HCT116 (cell line): ENCODE measurements around the gene DEFB116. TPM values are rescaled to one million over a fixed set of nuclear protein-coding genes. Genes with fewer than 3 reads are reported as not detected.

Experiments used
- ATAC-seq: fragments of 200-7000 bp; cut with Tn5 transposase; 2 replicates; pipeline ENCODE4 v1.9.1; 2020; ENCODE audit warnings: mild to moderate bottlenecking, moderate library complexity
- BruUV-seq: library from RNA; stranded (reverse); fragments of 400-500 nt; replicated peaks from 2 replicates; lab custom pipeline; 2021; lab: Mats Ljungman, UMichigan
- CTCF ChIA-PET: fragments of 300-600 bp; sonication (Branson Sonifier 250); formaldehyde crosslinking; loops from one replicate; lab custom pipeline; 2021; ENCODE audit warnings: antibody characterized with exemption; lab: Charles Lee
- POLR2A ChIA-PET: fragments of 300-600, 350-600 bp; sonication (Branson Sonifier 250); formaldehyde crosslinking; loops from one replicate; lab custom pipeline; 2021; ENCODE audit warnings: antibody characterized with exemption; lab: Charles Lee
- RAD21 ChIA-PET, 2 experiments: fragments of 300-600 bp; sonication (Branson Sonifier 250); formaldehyde crosslinking; loops; one replicate each; lab custom pipeline; 2023; ENCODE audit warnings: low total read pairs in 2 of 2; ENCODE audit not compliant: uncharacterized antibody in 2 of 2, unreplicated experiment in 2 of 2, low non-redundant PET in 1 of 2; lab: Charles Lee
- DNase-seq: peaks from one replicate; pipeline ENCODE4 v3.0.0-alpha.2; 2010; ENCODE audit warnings: low read depth, low spot score
- H2AFZ ChIP-seq: fragments of 200-600 bp; shearing (Covaris generic), sonication (generic); 2 replicates; pipeline ENCODE4 v1.6.1; 2017; ENCODE audit warnings: low read depth, mixed run types, mixed read lengths, antibody characterized with exemption, low read length; ENCODE audit not compliant: poor library complexity, severe bottlenecking
- H3K27ac ChIP-seq: 2 replicates; pipeline ENCODE4 v1.5.1; 2012; ENCODE audit warnings: low read depth, low read length
- H3K27me3 ChIP-seq: fragments of 200-600 bp; sonication (generic); 2 replicates; pipeline ENCODE4 v1.6.1; 2016; ENCODE audit warnings: mixed run types, low read length, mixed read lengths; ENCODE audit not compliant: insufficient read depth
- H3K36me3 ChIP-seq, 2 experiments: fragments of 200-500 bp in 1 of 2; fragments of 200-600 bp in 1 of 2; sonication (Bioruptor generic) in 1 of 2; sonication (generic) in 1 of 2; 2 replicates each; pipeline versions ENCODE4 v1.5.1 to v1.6.1; 2014 to 2016; ENCODE audit warnings: low read length in 2 of 2, inconsistent platforms in 1 of 2, mixed read lengths in 1 of 2, mixed run types in 1 of 2; ENCODE audit not compliant: insufficient read depth in 2 of 2, control insufficient read depth in 1 of 2
- H3K4me1 ChIP-seq, 2 experiments: fragments of 200-600 bp in 1 of 2; sonication (generic) in 1 of 2; 2 replicates each; pipeline versions ENCODE4 v1.5.1 to v1.6.1; 2012 to 2017; ENCODE audit warnings: low read length in 2 of 2, inconsistent platforms in 1 of 2, mild to moderate bottlenecking in 1 of 2, mixed read lengths in 1 of 2, mixed run types in 1 of 2, moderate library complexity in 1 of 2; ENCODE audit not compliant: insufficient read depth in 2 of 2, control insufficient read depth in 1 of 2
- H3K4me2 ChIP-seq: fragments of 200-600 bp; sonication (generic); 2 replicates; pipeline ENCODE4 v1.6.1; 2017; ENCODE audit warnings: mixed run types, low read length, mixed read lengths
- H3K4me3 ChIP-seq, 2 experiments: fragments of 200-600 bp in 1 of 2; sonication (generic) in 1 of 2; replicated peaks in 1 of 2; 2 replicates each; pipeline ENCODE4 v1.5.1; 2011 to 2016; ENCODE audit warnings: low read length in 2 of 2, control low read depth in 1 of 2, low read depth in 1 of 2, mild to moderate bottlenecking in 1 of 2, mixed read lengths in 1 of 2, mixed run types in 1 of 2
- H3K79me2 ChIP-seq: fragments of 200-600 bp; sonication (generic); 2 replicates; pipeline ENCODE4 v1.6.1; 2017; ENCODE audit warnings: mild to moderate bottlenecking, mixed run types, low read length, moderate library complexity, mixed read lengths; ENCODE audit not compliant: insufficient read depth
- H3K9ac ChIP-seq: fragments of 200-600 bp; sonication (generic); 2 replicates; pipeline ENCODE4 v1.6.1; 2016; ENCODE audit warnings: low read length, mixed read lengths
- H3K9me2 ChIP-seq: fragments of 200-600 bp; sonication (generic), shearing (Covaris generic); 2 replicates; pipeline ENCODE4 v1.6.1; 2017; ENCODE audit warnings: mixed run types, mild to moderate bottlenecking, moderate library complexity; ENCODE audit not compliant: insufficient read depth
- H3K9me3 ChIP-seq, 2 experiments: fragments of 200-500 bp in 1 of 2; fragments of 200-600 bp in 1 of 2; sonication (Bioruptor generic) in 1 of 2; sonication (generic) in 1 of 2; 2 replicates each; pipeline ENCODE4 v1.6.1; 2014 to 2017; ENCODE audit warnings: low read length in 2 of 2, mixed read lengths in 2 of 2, inconsistent platforms in 1 of 2, low read depth in 1 of 2, mild to moderate bottlenecking in 1 of 2, mixed run types in 1 of 2, moderate library complexity in 1 of 2; ENCODE audit not compliant: control insufficient read depth in 1 of 2, insufficient read depth in 1 of 2
- H4K20me1 ChIP-seq: fragments of 200-600 bp; sonication (generic), shearing (Covaris generic); 2 replicates; pipeline ENCODE4 v1.6.1; 2017; ENCODE audit warnings: mixed run types, mild to moderate bottlenecking, moderate library complexity; ENCODE audit not compliant: insufficient read depth
- ATF3 ChIP-seq: IDR thresholded peaks from 2 replicates; pipeline ENCODE4 v1.6.1; 2012
- ELF1 ChIP-seq: IDR thresholded peaks from 2 replicates; pipeline ENCODE4 v1.6.1; 2012; ENCODE audit warnings: low read depth, borderline replicate concordance
- EZH2 ChIP-seq: fragments of 200-600 bp; sonication (generic); IDR thresholded peaks from 2 replicates; pipeline ENCODE4 v1.6.1; 2017; ENCODE audit warnings: antibody characterized with exemption, mixed run types
- FOSL1 ChIP-seq: IDR thresholded peaks from 2 replicates; pipeline ENCODE4 v1.6.1; 2012; ENCODE audit warnings: low read depth
- SIN3A ChIP-seq: IDR thresholded peaks from 2 replicates; pipeline ENCODE4 v1.6.1; 2012; ENCODE audit warnings: low read depth
- SP1 ChIP-seq: IDR thresholded peaks from 2 replicates; pipeline ENCODE4 v1.6.1; 2012; ENCODE audit warnings: low read depth
- SRF ChIP-seq: IDR thresholded peaks from 2 replicates; pipeline ENCODE4 v1.6.1; 2012; ENCODE audit warnings: low read depth
- TCF7L2 ChIP-seq: IDR thresholded peaks from 2 replicates; pipeline ENCODE4 v1.7.0; 2011; ENCODE audit warnings: borderline replicate concordance, inconsistent platforms; ENCODE audit not compliant: insufficient read depth, insufficient read length; ENCODE audit errors: extremely low read depth
- intact Hi-C: fragments of 100-400 bp; cut with micrococcal nuclease; formaldehyde crosslinking; loops from 2 replicates; pipeline ENCODE4 v1.10.0; 2022
- total RNA-seq: library from RNA; stranded (reverse); gene quantifications from one replicate; pipeline ENCODE4 v1.2.1, GENCODE V29; 2021; ENCODE audit not compliant: unreplicated experiment
- TF ChIP-seq, protein P1 (sequence below): IDR thresholded peaks from 2 replicates; pipeline ENCODE4 v1.6.1; 2012; ENCODE audit warnings: low read depth

Gene DEFB116
- total RNA-seq, 1 experiment from 2014 or later, result not detected

GRCh38 chr20:31341470-31341869, 33.1 kb upstream of the DEFB116 start:
- CTCF ChIA-PET, result no interaction called here
- Histone ChIP-seq H3K4me3 (no peak overlapping the region), H4K20me1 (no peaks in the 10 kb centered on the region), H3K4me1 (no peaks in the 10 kb centered on the region), H3K9ac (no peak overlapping the region), H3K36me3 (no peaks in the 10 kb centered on the region), H3K9me3 (no peaks in the 10 kb centered on the region), H3K4me2 (no peak overlapping the region), H3K27me3 (0 out of 2 replicates have a peak, but pooled peaks cover 5% of the 10 kb centered on the region), H3K27ac (no peak overlapping the region), H3K9me2 (no peaks in the 10 kb centered on the region), H3K79me2 (no peaks in the 10 kb centered on the region), H2AFZ (no peak overlapping the region)
- intact Hi-C loops, result no loop called here
- DNase-seq (no peak), ATAC-seq (no peak)
- no TSS peak for BruUV-seq
- RAD21 ChIA-PET, result no interaction called here
- POLR2A ChIA-PET, result no interaction called here
- no peak for TF ChIP-seq ELF1
- TF ChIP-seq, protein P1, sequence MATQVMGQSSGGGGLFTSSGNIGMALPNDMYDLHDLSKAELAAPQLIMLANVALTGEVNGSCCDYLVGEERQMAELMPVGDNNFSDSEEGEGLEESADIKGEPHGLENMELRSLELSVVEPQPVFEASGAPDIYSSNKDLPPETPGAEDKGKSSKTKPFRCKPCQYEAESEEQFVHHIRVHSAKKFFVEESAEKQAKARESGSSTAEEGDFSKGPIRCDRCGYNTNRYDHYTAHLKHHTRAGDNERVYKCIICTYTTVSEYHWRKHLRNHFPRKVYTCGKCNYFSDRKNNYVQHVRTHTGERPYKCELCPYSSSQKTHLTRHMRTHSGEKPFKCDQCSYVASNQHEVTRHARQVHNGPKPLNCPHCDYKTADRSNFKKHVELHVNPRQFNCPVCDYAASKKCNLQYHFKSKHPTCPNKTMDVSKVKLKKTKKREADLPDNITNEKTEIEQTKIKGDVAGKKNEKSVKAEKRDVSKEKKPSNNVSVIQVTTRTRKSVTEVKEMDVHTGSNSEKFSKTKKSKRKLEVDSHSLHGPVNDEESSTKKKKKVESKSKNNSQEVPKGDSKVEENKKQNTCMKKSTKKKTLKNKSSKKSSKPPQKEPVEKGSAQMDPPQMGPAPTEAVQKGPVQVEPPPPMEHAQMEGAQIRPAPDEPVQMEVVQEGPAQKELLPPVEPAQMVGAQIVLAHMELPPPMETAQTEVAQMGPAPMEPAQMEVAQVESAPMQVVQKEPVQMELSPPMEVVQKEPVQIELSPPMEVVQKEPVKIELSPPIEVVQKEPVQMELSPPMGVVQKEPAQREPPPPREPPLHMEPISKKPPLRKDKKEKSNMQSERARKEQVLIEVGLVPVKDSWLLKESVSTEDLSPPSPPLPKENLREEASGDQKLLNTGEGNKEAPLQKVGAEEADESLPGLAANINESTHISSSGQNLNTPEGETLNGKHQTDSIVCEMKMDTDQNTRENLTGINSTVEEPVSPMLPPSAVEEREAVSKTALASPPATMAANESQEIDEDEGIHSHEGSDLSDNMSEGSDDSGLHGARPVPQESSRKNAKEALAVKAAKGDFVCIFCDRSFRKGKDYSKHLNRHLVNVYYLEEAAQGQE, result no peak
- TF ChIP-seq SP1, result no peak
- no peak for TF ChIP-seq SIN3A
- TF ChIP-seq EZH2, result no peak
- TF ChIP-seq TCF7L2, result no peak
- TF ChIP-seq FOSL1, result no peak
- no peak for TF ChIP-seq SRF
- no peak for TF ChIP-seq ATF3
